Endothelial cell of coronary artery (primary cell): ENCODE measurements around the gene DACT2. TPM values are rescaled to one million over a fixed set of nuclear protein-coding genes. Genes with fewer than 3 reads are reported as not detected.

Source experiments
- total RNA-seq: library from RNA; depleted of rRNA; stranded (reverse); fragments of >200 nt; gene quantifications from 2 replicates; pipeline ENCODE4 v1.2.3, GENCODE V29; 2014

The DACT2 gene
- total RNA-seq: not detected in 2 replicates

GRCh38 chr6:168319279-168320111 is at the start of gene DACT2:
DACT2 (minus strand) TSS chr6:168319777; CDS start chr6:168319633, 144 bp downstream.

Other genes starting within 250 kb of the DACT2 start
- gene FRMD1, start 240.6 kb downstream of the DACT2 start, total RNA-seq: not detected in 2 replicates
- not detected in 2 replicates for gene SMOC2, start 121.4 kb upstream of the DACT2 start, total RNA-seq